Esophagus squamous epithelium (tissue), 4 donors: ENCODE measurements around the gene MMP27.

Source experiments
- CTCF ChIP-seq, 6 experiments: fragments of 450-650 bp in 4 of 6; fragments of 200-600 bp in 2 of 6; sonication (generic) in 2 of 6; IDR thresholded peaks; one replicate each; pipeline ENCODE4 v1.5.1; 2016 to 2019; ENCODE audit warnings: antibody characterized with exemption in 6 of 6, mild to moderate bottlenecking in 4 of 6, moderate library complexity in 4 of 6
- POLR2A ChIP-seq, 4 donors: fragments of 450-650 bp; IDR thresholded peaks; one replicate each; pipeline ENCODE4 v1.6.1; 2017; ENCODE audit warnings: antibody characterized with exemption in 4 of 4, mild to moderate bottlenecking in 4 of 4, moderate library complexity in 3 of 4

GRCh38 chr11:102727890-102728289 is 22.3 kb upstream of the MMP27 start:
- no peak for TF ChIP-seq CTCF (IDR thresholded peaks at IDR 0.05)
- no peak for TF ChIP-seq POLR2A (IDR thresholded peaks at IDR 0.05)
